Thoracic aorta (tissue), 2 donors: ENCODE measurements around the gene SGSM2. TPM values are rescaled to one million over a fixed set of nuclear protein-coding genes. Genes with fewer than 3 reads are reported as not detected.
A peak's percentile ranks its signal among the peaks of the same experiment; 100 is the strongest.

Experiments used
- ATAC-seq: fragments of 150-250 bp; one replicate; pipeline ENCODE4 v1.8.0; 2017; ENCODE audit warnings: low read depth; ENCODE audit not compliant: insufficient number of reproducible peaks, low FRiP score
- DNase-seq: peaks from one replicate; pipeline ENCODE4 v3.0.0-alpha.2; 2020; ENCODE audit warnings: low spot score
- H3K27ac ChIP-seq, 2 donors: fragments of 200-600 bp; sonication (generic); 1 replicate in 1 of 2; 2 replicates in 1 of 2; pipeline ENCODE4 v1.5.1; 2016; ENCODE audit warnings: mild to moderate bottlenecking in 2 of 2, moderate library complexity in 2 of 2
- H3K27me3 ChIP-seq: fragments of 200-600 bp; sonication (generic); replicated peaks from 2 replicates; pipeline ENCODE4 v1.6.0; 2016; ENCODE audit warnings: mild to moderate bottlenecking; ENCODE audit not compliant: insufficient read depth
- H3K36me3 ChIP-seq: fragments of 200-600 bp; sonication (generic); one replicate; pipeline ENCODE4 v1.5.1; 2016
- H3K4me1 ChIP-seq, 2 donors: fragments of 200-600 bp; sonication (generic); 1 replicate in 1 of 2; 2 replicates in 1 of 2; pipeline versions ENCODE4 v1.5.1 to v1.6.0; 2016; ENCODE audit warnings: low read depth in 2 of 2, mild to moderate bottlenecking in 1 of 2; ENCODE audit not compliant: control insufficient read depth in 1 of 2
- H3K4me3 ChIP-seq: fragments of 200-600 bp; sonication (generic); 2 replicates; pipeline ENCODE4 v1.5.1; 2016; ENCODE audit warnings: mild to moderate bottlenecking
- H3K9me3 ChIP-seq: fragments of 200-600 bp; sonication (generic); 2 replicates; pipeline ENCODE4 v1.5.1; 2016
- total RNA-seq, 2 donors: library from RNA; depleted of rRNA; stranded (reverse); fragments of >200 nt; gene quantifications; one replicate each; pipeline versions ENCODE4 v1.1.0 to v1.2.3, GENCODE V29; 2016
- TF ChIP-seq, protein P1 (sequence below): fragments of 200-600 bp; sonication (generic); IDR thresholded peaks from one replicate; pipeline ENCODE4 v1.5.1; 2019; ENCODE audit warnings: antibody characterized with exemption

Gene SGSM2
- total RNA-seq, 2 donors from 2014 or later, result 58.1 to 70.3 TPM

DNA sequence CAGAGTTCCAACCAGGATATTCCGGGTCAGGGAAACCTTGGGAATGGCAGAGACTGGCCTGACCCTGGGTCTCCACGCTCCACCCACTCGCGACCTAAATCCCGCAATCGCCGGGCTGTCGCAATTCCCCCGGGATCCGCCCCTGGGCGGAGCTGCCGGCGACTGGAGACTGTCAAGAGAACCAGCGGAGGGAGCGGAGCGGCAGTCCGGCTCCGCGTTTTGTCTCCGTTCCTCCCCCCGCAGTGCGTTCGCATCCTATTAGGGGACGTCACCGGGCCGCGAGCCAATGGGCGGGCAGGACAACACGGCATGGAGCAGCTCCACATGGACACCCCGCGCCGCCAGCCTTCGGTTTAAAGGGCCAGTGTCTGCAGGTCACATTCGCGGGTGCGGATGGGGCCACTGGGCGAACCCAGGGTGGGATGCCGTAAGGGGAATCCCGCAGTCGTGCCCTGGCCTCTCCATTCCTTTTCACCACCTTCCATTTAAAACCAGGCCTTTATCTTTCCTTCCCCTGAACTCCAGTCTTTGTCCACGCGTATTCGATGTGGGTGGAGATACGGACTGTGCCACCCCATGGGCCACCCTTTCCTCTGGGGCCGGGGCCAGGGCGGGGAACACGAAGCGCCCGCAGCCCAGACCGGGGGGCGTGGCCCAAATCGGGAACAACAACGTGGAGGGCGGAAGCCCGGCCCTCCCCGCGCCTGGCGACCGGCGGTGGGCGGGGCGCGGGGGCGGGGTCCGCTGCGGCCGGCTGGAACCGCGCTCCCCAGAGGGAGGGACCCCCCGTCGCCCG lies 64.3 kb downstream of the SGSM2 start:
- peaks cover 49 to 60% of the 10 kb centered on the region in 2 donors for H3K4me1 ChIP-seq
- H3K27ac ChIP-seq, result peak overlapping the region; percentile 99
- DNase-seq (peak; percentile 100), ATAC-seq (peak; percentile 57)
- H3K4me3 ChIP-seq, result peak overlapping the region; percentile 98
- no peaks in the 10 kb centered on the region for H3K27me3 ChIP-seq
- H3K9me3 ChIP-seq, result no peaks in the 10 kb centered on the region
- H3K36me3 ChIP-seq, result no peaks in the 10 kb centered on the region
- TF ChIP-seq, protein P1, sequence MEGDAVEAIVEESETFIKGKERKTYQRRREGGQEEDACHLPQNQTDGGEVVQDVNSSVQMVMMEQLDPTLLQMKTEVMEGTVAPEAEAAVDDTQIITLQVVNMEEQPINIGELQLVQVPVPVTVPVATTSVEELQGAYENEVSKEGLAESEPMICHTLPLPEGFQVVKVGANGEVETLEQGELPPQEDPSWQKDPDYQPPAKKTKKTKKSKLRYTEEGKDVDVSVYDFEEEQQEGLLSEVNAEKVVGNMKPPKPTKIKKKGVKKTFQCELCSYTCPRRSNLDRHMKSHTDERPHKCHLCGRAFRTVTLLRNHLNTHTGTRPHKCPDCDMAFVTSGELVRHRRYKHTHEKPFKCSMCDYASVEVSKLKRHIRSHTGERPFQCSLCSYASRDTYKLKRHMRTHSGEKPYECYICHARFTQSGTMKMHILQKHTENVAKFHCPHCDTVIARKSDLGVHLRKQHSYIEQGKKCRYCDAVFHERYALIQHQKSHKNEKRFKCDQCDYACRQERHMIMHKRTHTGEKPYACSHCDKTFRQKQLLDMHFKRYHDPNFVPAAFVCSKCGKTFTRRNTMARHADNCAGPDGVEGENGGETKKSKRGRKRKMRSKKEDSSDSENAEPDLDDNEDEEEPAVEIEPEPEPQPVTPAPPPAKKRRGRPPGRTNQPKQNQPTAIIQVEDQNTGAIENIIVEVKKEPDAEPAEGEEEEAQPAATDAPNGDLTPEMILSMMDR, result no peak

DNA sequence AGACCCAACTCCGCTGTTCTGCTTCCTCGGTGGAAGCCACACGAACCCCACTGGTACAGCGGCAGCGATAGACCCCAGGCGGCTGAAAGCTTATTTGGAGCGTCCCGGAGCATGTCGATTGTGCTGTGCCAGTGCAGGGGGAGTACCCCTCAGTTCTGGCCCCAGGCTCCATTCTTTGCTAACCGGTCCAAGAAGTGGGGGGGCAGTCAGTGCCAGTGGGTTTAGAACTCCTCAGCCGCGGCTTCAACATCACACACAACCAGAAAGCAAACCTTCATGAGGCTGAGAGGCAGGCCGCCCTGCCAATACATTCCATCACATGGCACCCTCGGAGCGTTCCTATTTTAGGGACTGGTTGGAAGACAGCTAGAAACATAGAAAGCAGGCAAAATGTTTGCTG lies 65.2 kb downstream of the SGSM2 start:
- DNase-seq (no peak), ATAC-seq (no peak)
- no peaks in the 10 kb centered on the region for H3K36me3 ChIP-seq
- H3K4me3 ChIP-seq, result peak overlapping the region; percentile 98
- H3K27ac ChIP-seq, result peak overlapping the region; percentile 73 to 99
- no peaks in the 10 kb centered on the region for H3K27me3 ChIP-seq
- TF ChIP-seq, protein P1, result no peak
- peaks cover 47 to 62% of the 10 kb centered on the region in 2 donors for H3K4me1 ChIP-seq
- no peaks in the 10 kb centered on the region for H3K9me3 ChIP-seq

DNA sequence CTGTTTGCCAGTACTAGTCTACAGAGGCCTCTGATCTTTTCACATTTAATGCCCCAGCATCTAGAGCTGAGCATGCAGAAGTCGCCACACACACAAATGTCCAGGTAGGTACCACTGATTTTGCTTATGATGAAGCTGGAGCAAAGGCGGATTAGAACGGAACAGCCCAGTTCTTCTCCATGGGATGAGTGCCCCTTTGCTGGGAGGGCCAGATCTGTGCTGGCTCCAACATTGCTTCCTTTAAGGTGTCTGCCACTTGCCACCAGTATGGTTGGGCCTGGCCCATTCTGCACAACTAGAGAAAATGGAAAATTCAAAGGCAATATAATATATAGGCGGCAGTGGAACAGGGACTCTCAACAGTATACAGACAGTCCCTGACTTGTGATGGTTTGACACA lies 65.7 kb downstream of the SGSM2 start:
- Histone ChIP-seq H3K4me1 (peaks cover 44 to 61% of the 10 kb centered on the region in 2 donors), H3K36me3 (no peaks in the 10 kb centered on the region), H3K4me3 (peak overlapping the region; percentile 98), H3K27ac (peak overlapping the region; percentile 73 to 99), H3K27me3 (no peaks in the 10 kb centered on the region), H3K9me3 (no peaks in the 10 kb centered on the region)
- DNase-seq (no peak), ATAC-seq (no peak)
- TF ChIP-seq, protein P1, result no peak

DNA sequence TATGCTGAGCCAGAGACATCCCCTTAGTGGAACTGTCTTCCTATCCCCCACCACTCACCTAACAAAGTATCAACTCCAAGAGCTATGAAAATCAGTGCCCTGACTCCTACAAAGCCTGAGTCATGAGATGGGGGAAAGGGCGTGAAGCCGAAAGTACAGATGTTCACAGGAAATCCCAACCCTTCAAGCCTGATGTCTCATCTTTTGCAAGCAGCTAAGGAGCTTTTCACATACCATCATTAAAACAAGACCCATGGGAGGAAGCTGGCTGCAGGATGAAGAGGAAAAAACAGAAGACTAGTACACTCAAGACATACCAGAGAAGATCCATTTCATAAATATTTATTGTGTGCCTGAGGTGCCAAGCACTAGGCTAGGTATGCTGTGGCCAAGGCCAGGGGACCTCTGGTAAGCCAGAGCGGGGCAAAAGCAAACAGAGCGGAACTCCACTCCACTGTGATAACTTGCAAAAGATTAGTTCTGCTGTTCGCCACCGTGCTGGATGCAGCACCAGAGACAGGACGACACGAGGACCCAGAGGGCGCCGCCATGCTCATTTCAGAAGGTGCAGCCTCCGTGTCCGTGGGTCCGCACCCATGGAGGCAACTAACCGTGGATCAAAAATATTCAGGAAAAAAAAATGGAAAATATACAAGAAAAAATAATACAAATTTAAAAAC lies 68.1 kb downstream of the SGSM2 start:
- DNase-seq (no peak), ATAC-seq (no peak)
- no peaks in the 10 kb centered on the region for H3K27me3 ChIP-seq
- H3K4me3 ChIP-seq, result no peak overlapping the region
- no peaks in the 10 kb centered on the region for H3K36me3 ChIP-seq
- no peaks in the 10 kb centered on the region for H3K9me3 ChIP-seq
- H3K27ac ChIP-seq, result peak overlapping the region in 1 of 2 donors; percentile 99
- TF ChIP-seq, protein P1, result no peak
- H3K4me1 ChIP-seq, result peaks cover 37 to 49% of the 10 kb centered on the region in 2 donors

DNA sequence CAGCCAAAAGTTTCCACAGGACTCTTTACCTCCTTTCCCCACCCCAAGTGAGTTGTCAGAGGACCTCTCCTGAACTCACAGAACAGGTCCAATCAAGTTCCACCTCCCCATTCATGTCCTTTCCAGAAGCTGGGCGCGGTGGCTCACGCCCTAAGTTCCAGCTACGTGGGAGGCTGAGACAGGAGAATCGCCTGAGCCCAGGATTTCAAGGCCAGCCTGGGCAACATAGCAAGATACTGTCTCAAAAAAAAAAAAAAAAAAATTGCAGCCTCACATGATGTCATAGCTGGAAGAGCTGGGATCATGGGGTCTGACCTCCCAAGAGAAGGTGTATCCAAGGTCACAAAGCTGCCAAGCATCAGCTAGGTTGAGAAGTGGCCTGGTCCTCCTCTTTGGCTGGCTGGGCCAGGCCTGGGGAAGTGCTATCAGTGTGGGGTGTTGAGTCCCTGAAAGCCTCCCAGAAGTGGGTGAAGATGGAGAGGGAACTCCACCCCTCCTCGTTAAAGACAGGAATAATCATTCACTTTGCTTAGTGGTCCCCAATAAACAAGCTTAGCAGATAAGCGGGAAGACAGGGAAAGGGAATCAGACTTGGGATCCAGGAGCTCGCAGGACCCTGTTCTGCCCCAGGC lies 69.1 kb downstream of the SGSM2 start:
- TF ChIP-seq, protein P1, result no peak
- ATAC-seq (no peak), DNase-seq (no peak)
- H3K9me3 ChIP-seq, result no peaks in the 10 kb centered on the region
- peaks cover 37 to 49% of the 10 kb centered on the region in 2 donors for H3K4me1 ChIP-seq
- H3K4me3 ChIP-seq, result peak overlapping the region; percentile 37
- no peaks in the 10 kb centered on the region for H3K27me3 ChIP-seq
- peak overlapping the region; percentile 95 to 99 for H3K27ac ChIP-seq
- no peaks in the 10 kb centered on the region for H3K36me3 ChIP-seq
